ENCODE measurements around the gene RBM17.
"Not testable (repeated sequence)": the region's sequence is repeated elsewhere in the genome, so short reads cannot be mapped to it uniquely, and the experiment has no call there.

DNA sequence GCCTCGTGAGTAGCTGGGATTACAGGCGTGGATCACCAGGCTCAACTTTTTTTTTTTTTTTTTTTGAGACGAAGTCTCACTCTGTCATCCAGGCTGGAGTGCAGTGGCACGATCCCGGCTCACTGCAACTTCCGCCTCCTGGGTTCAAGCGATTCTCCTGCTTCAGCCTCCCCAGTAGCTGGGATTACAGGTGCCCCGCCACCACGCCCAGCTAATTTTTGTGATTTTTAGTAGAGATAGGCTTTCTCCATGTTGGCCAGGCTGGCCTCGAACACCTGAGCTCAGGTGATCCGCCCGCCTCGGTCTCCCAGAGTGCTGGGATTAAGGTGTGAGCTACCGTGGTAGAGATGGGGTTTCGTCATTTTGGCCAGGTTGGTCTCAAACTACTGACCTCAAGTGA lies 77.1 kb downstream of the RBM17 start:
- TF ChIP-seq, protein P1, sequence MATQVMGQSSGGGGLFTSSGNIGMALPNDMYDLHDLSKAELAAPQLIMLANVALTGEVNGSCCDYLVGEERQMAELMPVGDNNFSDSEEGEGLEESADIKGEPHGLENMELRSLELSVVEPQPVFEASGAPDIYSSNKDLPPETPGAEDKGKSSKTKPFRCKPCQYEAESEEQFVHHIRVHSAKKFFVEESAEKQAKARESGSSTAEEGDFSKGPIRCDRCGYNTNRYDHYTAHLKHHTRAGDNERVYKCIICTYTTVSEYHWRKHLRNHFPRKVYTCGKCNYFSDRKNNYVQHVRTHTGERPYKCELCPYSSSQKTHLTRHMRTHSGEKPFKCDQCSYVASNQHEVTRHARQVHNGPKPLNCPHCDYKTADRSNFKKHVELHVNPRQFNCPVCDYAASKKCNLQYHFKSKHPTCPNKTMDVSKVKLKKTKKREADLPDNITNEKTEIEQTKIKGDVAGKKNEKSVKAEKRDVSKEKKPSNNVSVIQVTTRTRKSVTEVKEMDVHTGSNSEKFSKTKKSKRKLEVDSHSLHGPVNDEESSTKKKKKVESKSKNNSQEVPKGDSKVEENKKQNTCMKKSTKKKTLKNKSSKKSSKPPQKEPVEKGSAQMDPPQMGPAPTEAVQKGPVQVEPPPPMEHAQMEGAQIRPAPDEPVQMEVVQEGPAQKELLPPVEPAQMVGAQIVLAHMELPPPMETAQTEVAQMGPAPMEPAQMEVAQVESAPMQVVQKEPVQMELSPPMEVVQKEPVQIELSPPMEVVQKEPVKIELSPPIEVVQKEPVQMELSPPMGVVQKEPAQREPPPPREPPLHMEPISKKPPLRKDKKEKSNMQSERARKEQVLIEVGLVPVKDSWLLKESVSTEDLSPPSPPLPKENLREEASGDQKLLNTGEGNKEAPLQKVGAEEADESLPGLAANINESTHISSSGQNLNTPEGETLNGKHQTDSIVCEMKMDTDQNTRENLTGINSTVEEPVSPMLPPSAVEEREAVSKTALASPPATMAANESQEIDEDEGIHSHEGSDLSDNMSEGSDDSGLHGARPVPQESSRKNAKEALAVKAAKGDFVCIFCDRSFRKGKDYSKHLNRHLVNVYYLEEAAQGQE (IDR thresholded peaks at IDR 0.05; ENCODE audit: low read depth), result not testable (repeated sequence)
- TF ChIP-seq, protein P2, sequence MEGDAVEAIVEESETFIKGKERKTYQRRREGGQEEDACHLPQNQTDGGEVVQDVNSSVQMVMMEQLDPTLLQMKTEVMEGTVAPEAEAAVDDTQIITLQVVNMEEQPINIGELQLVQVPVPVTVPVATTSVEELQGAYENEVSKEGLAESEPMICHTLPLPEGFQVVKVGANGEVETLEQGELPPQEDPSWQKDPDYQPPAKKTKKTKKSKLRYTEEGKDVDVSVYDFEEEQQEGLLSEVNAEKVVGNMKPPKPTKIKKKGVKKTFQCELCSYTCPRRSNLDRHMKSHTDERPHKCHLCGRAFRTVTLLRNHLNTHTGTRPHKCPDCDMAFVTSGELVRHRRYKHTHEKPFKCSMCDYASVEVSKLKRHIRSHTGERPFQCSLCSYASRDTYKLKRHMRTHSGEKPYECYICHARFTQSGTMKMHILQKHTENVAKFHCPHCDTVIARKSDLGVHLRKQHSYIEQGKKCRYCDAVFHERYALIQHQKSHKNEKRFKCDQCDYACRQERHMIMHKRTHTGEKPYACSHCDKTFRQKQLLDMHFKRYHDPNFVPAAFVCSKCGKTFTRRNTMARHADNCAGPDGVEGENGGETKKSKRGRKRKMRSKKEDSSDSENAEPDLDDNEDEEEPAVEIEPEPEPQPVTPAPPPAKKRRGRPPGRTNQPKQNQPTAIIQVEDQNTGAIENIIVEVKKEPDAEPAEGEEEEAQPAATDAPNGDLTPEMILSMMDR (IDR thresholded peaks at IDR 0.05 in 2 of 3, conservative IDR thresholded peaks at IDR 0.05 in 1 of 3; ENCODE audit: borderline replicate concordance in 1 of 3, insufficient read depth in 1 of 3, low read depth in 2 of 3, low read length in 2 of 3), result not testable (repeated sequence)
- not testable (repeated sequence) for TF ChIP-seq EZH2 (IDR thresholded peaks at IDR 0.05); RAD21 (IDR thresholded peaks at IDR 0.05; ENCODE audit: low read depth); SP1 (IDR thresholded peaks at IDR 0.05; ENCODE audit: low read depth); POLR2AphosphoS5 (IDR thresholded peaks at IDR 0.05; ENCODE audit: low read depth, low read length); TCF7L2 (IDR thresholded peaks at IDR 0.05; ENCODE audit: borderline replicate concordance, extremely low read depth, insufficient read depth, insufficient read length); POLR2A (IDR thresholded peaks at IDR 0.05; ENCODE audit: borderline replicate concordance, extremely low read depth, insufficient read depth, insufficient read length)

Measured in HCT116 (cell line).